Adrenal gland (tissue), 5 donors: ENCODE data around the gene IRF8.

Experiments
- CTCF ChIP-seq, 6 experiments: fragments of 450-650 bp in 4 of 6; fragments of 200-600 bp in 2 of 6; sonication (generic) in 1 of 6; IDR thresholded peaks; 1 replicate in 5 of 6; 2 replicates in 1 of 6; pipeline versions ENCODE4 v1.5.1 to v1.8.0; 2016 to 2021; ENCODE audit warnings: antibody characterized with exemption in 6 of 6, mild to moderate bottlenecking in 2 of 6, moderate library complexity in 1 of 6
- POLR2A ChIP-seq, 2 donors: fragments of 450-650 bp; IDR thresholded peaks; one replicate each; pipeline ENCODE4 v1.6.1; 2017; ENCODE audit warnings: antibody characterized with exemption in 2 of 2, mild to moderate bottlenecking in 2 of 2, moderate library complexity in 1 of 2
- donor health status: DM: no; HTN: no; CAD: no.

GRCh38 chr16:85963753-85964285, 64.9 kb downstream of the IRF8 start:
- TF ChIP-seq CTCF (IDR thresholded peaks at IDR 0.05), result no peak
- no peak for TF ChIP-seq POLR2A (IDR thresholded peaks at IDR 0.05)
